Neural cell (in vitro differentiated cells): ENCODE measurements around the gene COLQ. TPM values are rescaled to one million over a fixed set of nuclear protein-coding genes. Genes with fewer than 3 reads are reported as not detected.

ENCODE experiments used
- H2AFZ ChIP-seq: fragments of 200-600, 300-800 bp; sonication (generic), shearing (Covaris generic); 2 replicates; pipeline ENCODE4 v1.6.0; 2014; ENCODE audit warnings: low read depth, mild to moderate bottlenecking, antibody characterized with exemption, low read length, moderate library complexity
- H3F3A ChIP-seq: fragments of 200-600 bp; shearing (Covaris generic); 2 replicates; pipeline ENCODE4 v1.6.1; 2016; ENCODE audit warnings: mild to moderate bottlenecking, moderate library complexity, mixed read lengths, antibody characterized with exemption, low read length; ENCODE audit not compliant: insufficient read depth, poor library complexity, severe bottlenecking
- H3K27ac ChIP-seq: fragments of 200-600, 300-800 bp; sonication (generic), shearing (Covaris generic); 2 replicates; pipeline ENCODE4 v1.5.1; 2014; ENCODE audit warnings: mild to moderate bottlenecking, low read length, moderate library complexity
- H3K27me3 ChIP-seq: fragments of 300-800, 200-600 bp; sonication (generic), shearing (Covaris generic); 2 replicates; pipeline ENCODE4 v1.6.0; 2014; ENCODE audit warnings: mild to moderate bottlenecking, low read depth, low read length, moderate library complexity; ENCODE audit not compliant: insufficient read depth
- H3K36me3 ChIP-seq: fragments of 300-800, 200-600 bp; sonication (generic), shearing (Covaris generic); 2 replicates; pipeline ENCODE4 v1.5.1; 2014; ENCODE audit warnings: mild to moderate bottlenecking, antibody characterized with exemption, low read length, moderate library complexity; ENCODE audit not compliant: insufficient read depth
- H3K4me2 ChIP-seq: fragments of 300-800, 200-600 bp; sonication (generic), shearing (Covaris generic); 2 replicates; pipeline ENCODE4 v1.6.0; 2014; ENCODE audit warnings: mild to moderate bottlenecking, low read length
- H3K4me3 ChIP-seq: fragments of 300-800, 200-600 bp; sonication (generic), shearing (Covaris generic); 2 replicates; pipeline ENCODE4 v1.5.1; 2014; ENCODE audit warnings: mild to moderate bottlenecking, low read length, moderate library complexity
- H3K79me2 ChIP-seq: fragments of 200-600 bp; shearing (Covaris generic); replicated peaks from 2 replicates; pipeline ENCODE4 v1.6.0; 2014; ENCODE audit warnings: mild to moderate bottlenecking, low read length, moderate library complexity; ENCODE audit not compliant: insufficient read depth
- H3K9ac ChIP-seq: fragments of 300-800, 200-600 bp; sonication (generic), shearing (Covaris generic); 2 replicates; pipeline ENCODE4 v1.6.1; 2016; ENCODE audit warnings: mild to moderate bottlenecking, low read length, mixed read lengths
- H3K9me2 ChIP-seq: fragments of 200-600 bp; shearing (Covaris generic); 2 replicates; pipeline ENCODE4 v1.6.1; 2016; ENCODE audit warnings: mild to moderate bottlenecking, low read length, mixed read lengths; ENCODE audit not compliant: insufficient read depth
- H3K9me3 ChIP-seq: fragments of 200-600, 300-800 bp; sonication (generic), shearing (Covaris generic); 2 replicates; pipeline ENCODE4 v1.6.1; 2016; ENCODE audit warnings: mild to moderate bottlenecking, mixed run types, low read length, moderate library complexity, mixed read lengths
- H4K20me1 ChIP-seq: fragments of 200-600 bp; shearing (Covaris generic); 2 replicates; pipeline ENCODE4 v1.6.1; 2016; ENCODE audit warnings: mild to moderate bottlenecking, mixed run types; ENCODE audit not compliant: insufficient read depth
- EP300 ChIP-seq: fragments of 450-650 bp; conservative IDR thresholded peaks from 2 replicates; pipeline ENCODE4 v1.6.1; 2014; ENCODE audit warnings: antibody characterized with exemption, mild to moderate bottlenecking, moderate library complexity; ENCODE audit not compliant: poor library complexity, severe bottlenecking
- EZH2 ChIP-seq: fragments of 200-600, 300-800 bp; shearing (Covaris generic), sonication (generic); IDR thresholded peaks from 2 replicates; pipeline ENCODE4 v1.6.1; 2014; ENCODE audit warnings: antibody characterized with exemption, low read length, borderline replicate concordance, mild to moderate bottlenecking; ENCODE audit not compliant: insufficient read depth, poor library complexity, severe bottlenecking
- MXI1 ChIP-seq: fragments of 450-650 bp; conservative IDR thresholded peaks from 2 replicates; pipeline ENCODE4 v1.6.1; 2014; ENCODE audit warnings: antibody characterized with exemption, mild to moderate bottlenecking; ENCODE audit not compliant: poor library complexity, severe bottlenecking
- POLR2AphosphoS5 ChIP-seq: IDR thresholded peaks from 2 replicates; pipeline ENCODE4 v1.6.1; 2012
- RAD21 ChIP-seq: fragments of 450-650 bp; conservative IDR thresholded peaks from 2 replicates; pipeline ENCODE4 v1.6.1; 2014; ENCODE audit warnings: antibody characterized with exemption, mild to moderate bottlenecking, moderate library complexity
- REST ChIP-seq: IDR thresholded peaks from 2 replicates; pipeline ENCODE4 v1.6.1; 2012; ENCODE audit warnings: borderline replicate concordance
- SMC3 ChIP-seq: fragments of 450-650 bp; conservative IDR thresholded peaks from 2 replicates; pipeline ENCODE4 v1.6.1; 2014; ENCODE audit warnings: antibody characterized with exemption, mild to moderate bottlenecking, moderate library complexity; ENCODE audit not compliant: poor library complexity
- TAF1 ChIP-seq: IDR thresholded peaks from 2 replicates; pipeline ENCODE4 v1.6.1; 2012; ENCODE audit warnings: low read depth
- polyA plus RNA-seq: library from polyadenylated mRNA; depleted of rRNA; stranded (reverse); fragments of >200 nt; gene quantifications from 2 replicates; pipeline ENCODE4 v1.2.3, GENCODE V29; 2014
- TF ChIP-seq, protein P1 (sequence below): fragments of 450-650 bp; IDR thresholded peaks from 2 replicates; pipeline ENCODE4 v1.5.1; 2014; ENCODE audit warnings: antibody characterized with exemption, mild to moderate bottlenecking, moderate library complexity; ENCODE audit not compliant: poor library complexity, severe bottlenecking

The COLQ gene
- polyA plus RNA-seq, 1 donor from 2014 or later: 9.5 TPM

- Histone ChIP-seq H3K36me3 (peaks cover 4% of the 10 kb centered on the region), H3K9ac (no peak overlapping the region), H3K9me2 (no peaks in the 10 kb centered on the region), H3K4me2 (no peak overlapping the region), H3F3A (no peaks in the 10 kb centered on the region), H3K79me2 (peaks cover 4% of the 10 kb centered on the region), H4K20me1 (no peaks in the 10 kb centered on the region), H3K27ac (no peak overlapping the region), H3K4me3 (no peak overlapping the region), H3K27me3 (no peaks in the 10 kb centered on the region), H3K9me3 (no peaks in the 10 kb centered on the region), H2AFZ (no peak overlapping the region)
- TF ChIP-seq EZH2: no peak
- TF ChIP-seq MXI1: no peak
- no peak for TF ChIP-seq TAF1
- TF ChIP-seq, protein P1, sequence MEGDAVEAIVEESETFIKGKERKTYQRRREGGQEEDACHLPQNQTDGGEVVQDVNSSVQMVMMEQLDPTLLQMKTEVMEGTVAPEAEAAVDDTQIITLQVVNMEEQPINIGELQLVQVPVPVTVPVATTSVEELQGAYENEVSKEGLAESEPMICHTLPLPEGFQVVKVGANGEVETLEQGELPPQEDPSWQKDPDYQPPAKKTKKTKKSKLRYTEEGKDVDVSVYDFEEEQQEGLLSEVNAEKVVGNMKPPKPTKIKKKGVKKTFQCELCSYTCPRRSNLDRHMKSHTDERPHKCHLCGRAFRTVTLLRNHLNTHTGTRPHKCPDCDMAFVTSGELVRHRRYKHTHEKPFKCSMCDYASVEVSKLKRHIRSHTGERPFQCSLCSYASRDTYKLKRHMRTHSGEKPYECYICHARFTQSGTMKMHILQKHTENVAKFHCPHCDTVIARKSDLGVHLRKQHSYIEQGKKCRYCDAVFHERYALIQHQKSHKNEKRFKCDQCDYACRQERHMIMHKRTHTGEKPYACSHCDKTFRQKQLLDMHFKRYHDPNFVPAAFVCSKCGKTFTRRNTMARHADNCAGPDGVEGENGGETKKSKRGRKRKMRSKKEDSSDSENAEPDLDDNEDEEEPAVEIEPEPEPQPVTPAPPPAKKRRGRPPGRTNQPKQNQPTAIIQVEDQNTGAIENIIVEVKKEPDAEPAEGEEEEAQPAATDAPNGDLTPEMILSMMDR: no peak
Measured at GRCh38 chr3:15434756-15435155, 86.8 kb downstream of the COLQ start.

- Histone ChIP-seq H3K27ac (no peak overlapping the region), H3F3A (no peaks in the 10 kb centered on the region), H4K20me1 (no peaks in the 10 kb centered on the region), H3K9ac (no peak overlapping the region), H3K79me2 (peaks cover 17% of the 10 kb centered on the region), H3K4me2 (no peak overlapping the region), H3K9me2 (no peaks in the 10 kb centered on the region), H2AFZ (no peak overlapping the region), H3K36me3 (peaks cover 4% of the 10 kb centered on the region), H3K9me3 (no peaks in the 10 kb centered on the region), H3K27me3 (no peaks in the 10 kb centered on the region), H3K4me3 (no peak overlapping the region)
- TF ChIP-seq MXI1 (no peak), RAD21 (no peak)
Measured at GRCh38 chr3:15433531-15433930, 88.0 kb downstream of the COLQ start.

DNA sequence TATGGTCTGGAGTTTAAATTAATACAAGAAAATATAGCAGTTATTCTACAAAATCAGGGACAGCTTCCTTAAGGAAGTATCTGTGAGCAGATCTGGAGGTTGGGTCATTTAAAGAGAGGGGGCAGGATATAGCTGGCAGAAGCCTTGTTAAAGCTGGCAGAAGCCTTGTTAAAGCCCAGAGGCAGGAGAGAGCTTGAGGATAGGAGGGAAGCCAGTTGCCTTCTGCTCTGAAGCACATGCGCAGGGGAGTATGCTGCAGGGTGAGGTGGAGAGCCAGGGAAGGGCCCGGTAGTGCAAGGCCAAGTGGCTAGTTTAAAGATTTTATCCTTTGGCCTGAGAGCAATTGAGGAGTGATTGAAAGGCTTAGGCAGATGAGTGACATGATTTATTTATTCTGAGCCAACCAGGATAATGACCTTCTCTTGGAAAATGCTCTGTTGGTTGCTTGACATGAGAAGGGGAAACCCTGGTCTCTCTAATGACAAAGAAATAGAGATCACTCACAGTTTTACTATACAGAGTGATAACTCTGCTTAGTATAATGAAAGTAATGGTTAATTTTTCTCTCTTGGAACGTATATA lies 90.2 kb downstream of the COLQ start:
- H3K4me2 ChIP-seq: no peak overlapping the region
- H3K4me3 ChIP-seq: no peak overlapping the region
- H3K9me2 ChIP-seq: no peaks in the 10 kb centered on the region
- H4K20me1 ChIP-seq: no peaks in the 10 kb centered on the region
- peaks cover 38% of the 10 kb centered on the region for H3K79me2 ChIP-seq
- no peaks in the 10 kb centered on the region for H3F3A ChIP-seq
- no peaks in the 10 kb centered on the region for H3K27me3 ChIP-seq
- no peak overlapping the region for H3K27ac ChIP-seq
- H3K36me3 ChIP-seq: peaks cover 4% of the 10 kb centered on the region
- TF ChIP-seq EZH2 (no peak), MXI1 (no peak), RAD21 (no peak), SMC3 (no peak), TAF1 (no peak), REST (no peak), POLR2AphosphoS5 (no peak), EP300 (no peak)
- TF ChIP-seq, protein P1: no peak
- H2AFZ ChIP-seq: no peak overlapping the region
- no peak overlapping the region for H3K9ac ChIP-seq
- H3K9me3 ChIP-seq: no peaks in the 10 kb centered on the region
